GM19351 (cell line): Measurements from ENCODE around the gene NELFA.

ENCODE experiments used
- ATAC-seq: cut with Tn5 transposase; IDR thresholded peaks from one replicate; pipeline ENCODE4 v1.9.1; 2021; ENCODE audit warnings: mild to moderate bottlenecking, moderate library complexity; ENCODE audit not compliant: unreplicated experiment

Gene NELFA

GRCh38 chr4:2008921-2009650, at the start of gene NELFA:
TSS of gene NELFA (minus strand) at chr4:2008974. CDS start at chr4:2008959, 15 bp downstream.
- ATAC-seq, result peak; percentile 82

GRCh38 chr4:2057382-2058065, 48.8 kb upstream of the NELFA start:
- ATAC-seq, result no peak

GRCh38 chr4:2054217-2054616, 45.4 kb upstream of the NELFA start:
- ATAC-seq, result no peak

- ATAC-seq, result no peak
Observed at GRCh38 chr4:2051086-2051485, 42.3 kb upstream of the NELFA start.

- ATAC-seq, result no peak
Observed at GRCh38 chr4:2049811-2050210, 41.0 kb upstream of the NELFA start.

- ATAC-seq, result no peak
Observed at GRCh38 chr4:2049381-2049780, 40.6 kb upstream of the NELFA start.

- no peak for ATAC-seq
Observed at GRCh38 chr4:2048831-2049230, 40.1 kb upstream of the NELFA start.

GRCh38 chr4:2047781-2048581, 39.2 kb upstream of the NELFA start:
- ATAC-seq, result no peak

- ATAC-seq, result no peak
Observed at GRCh38 chr4:2047031-2047660, 38.4 kb upstream of the NELFA start.

GRCh38 chr4:2046031-2046961, 37.5 kb upstream of the NELFA start:
- no peak for ATAC-seq

GRCh38 chr4:2045518-2045951, 36.8 kb upstream of the NELFA start:
- ATAC-seq, result no peak

GRCh38 chr4:2044542-2045517, 36.1 kb upstream of the NELFA start:
- ATAC-seq, result no peak

- ATAC-seq, result no peak
Observed at GRCh38 chr4:2044119-2044485, 35.3 kb upstream of the NELFA start.

GRCh38 chr4:2043396-2044118, 34.8 kb upstream of the NELFA start:
- ATAC-seq, result no peak

- ATAC-seq, result no peak
Observed at GRCh38 chr4:2042947-2043395, 34.2 kb upstream of the NELFA start.

- ATAC-seq, result no peak
Observed at GRCh38 chr4:2042204-2042946, 33.6 kb upstream of the NELFA start.
